ENCODE data around the gene KIFAP3. TPM values are rescaled to one million over a fixed set of nuclear protein-coding genes. Genes with fewer than 3 reads are reported as not detected.

Gene KIFAP3
- total RNA-seq, 1 experiment from 2014 or later, result 3.8 TPM

- Histone ChIP-seq H3K14ac (ENCODE audit: insufficient read depth, low read length) (no peak overlapping the region), H3K9me3 (ENCODE audit: control insufficient read depth, low read depth, low read length) (no peaks in the 10 kb centered on the region), H3K4ac (ENCODE audit: low read depth, low read length) (no peak overlapping the region), H3K27me3 (ENCODE audit: insufficient read depth, low read length) (no peaks in the 10 kb centered on the region), H2AK5ac (ENCODE audit: insufficient read length, low read length) (no peak overlapping the region), H2BK5ac (ENCODE audit: insufficient read length, low read length) (no peak overlapping the region), H3K4me2 (ENCODE audit: insufficient read depth, insufficient read length, low read length) (no peak overlapping the region), H3K79me2 (ENCODE audit: insufficient read depth, low read length) (peaks cover 4% of the 10 kb centered on the region; the same call in 1 of the 2 replicates), H3K18ac (ENCODE audit: insufficient read length, low read depth, low read length) (no peak overlapping the region), H2BK20ac (ENCODE audit: low read depth, low read length, poor library complexity, severe bottlenecking) (no peak overlapping the region), H3T11ph (ENCODE audit: low read length) (no peak overlapping the region), H2AFZ (ENCODE audit: low read length) (no peak overlapping the region), H3K23ac (ENCODE audit: insufficient read length, low read depth, low read length) (no peak overlapping the region), H3K56ac (ENCODE audit: insufficient read length, low read depth, low read length) (no peak overlapping the region), H3K9ac (ENCODE audit: extremely low read depth, insufficient read length, low read length) (no peak overlapping the region), H4K20me1 (ENCODE audit: control insufficient read depth, insufficient read depth, insufficient read length) (no peaks in the 10 kb centered on the region), H2BK15ac (ENCODE audit: low read depth, low read length) (no peak overlapping the region), H4K8ac (replicated peaks; ENCODE audit: insufficient read length, low read depth, low read length) (no peak overlapping the region), H3K4me1 (ENCODE audit: insufficient read depth, low read length) (no peaks in the 10 kb centered on the region; the same call in 1 of the 2 replicates), H3K23me2 (ENCODE audit: insufficient read length, low read depth, low read length, poor library complexity, severe bottlenecking) (no peaks in the 10 kb centered on the region), H4K91ac (ENCODE audit: insufficient read length, low read depth, low read length) (no peak overlapping the region), H2BK120ac (ENCODE audit: low read depth, low read length, poor library complexity, severe bottlenecking) (no peak overlapping the region), H3K79me1 (ENCODE audit: insufficient read depth, low read depth, low read length, poor library complexity, severe bottlenecking) (no peaks in the 10 kb centered on the region), H2BK12ac (ENCODE audit: insufficient read length, low read depth, low read length) (no peak overlapping the region), H3K27ac (ENCODE audit: insufficient read length, low read depth, low read length) (no peak overlapping the region), H4K5ac (ENCODE audit: insufficient read length, low read depth, low read length) (no peak overlapping the region)
- Mint-ChIP-seq H3K9me3 (0 out of 5 replicates have a peak, but pooled peaks cover 0 to 2% of the 10 kb centered on the region in 2 experiments), H3K4me1 (peaks cover 11 to 15% of the 10 kb centered on the region in 2 experiments), H3K36me3 (ENCODE audit: insufficient read depth in 1 of 3, low read depth in 3 of 3) (peaks cover 6 to 22% (median 17%) of the 10 kb centered on the region in 3 experiments), H3K4me3 (no peak overlapping the region), H3K27me3 (ENCODE audit: low read depth) (no peaks in the 10 kb centered on the region), H3K27ac (no peak overlapping the region)
- WGBS (ENCODE audit: extremely low coverage, insufficient read length, low lambda C conversion rate), result no CpG with 5 or more reads among the region's 1 CpG
- DNase-seq, result no peak
- no peak for TF ChIP-seq CTCF (conservative IDR thresholded peaks at IDR 0.05)
Observed at GRCh38 chr1:169886422-169886821, 188.1 kb downstream of the KIFAP3 start.

Measured in H9 (cell line).